ENCODE results near the gene MID1.

The MID1 gene

DNA sequence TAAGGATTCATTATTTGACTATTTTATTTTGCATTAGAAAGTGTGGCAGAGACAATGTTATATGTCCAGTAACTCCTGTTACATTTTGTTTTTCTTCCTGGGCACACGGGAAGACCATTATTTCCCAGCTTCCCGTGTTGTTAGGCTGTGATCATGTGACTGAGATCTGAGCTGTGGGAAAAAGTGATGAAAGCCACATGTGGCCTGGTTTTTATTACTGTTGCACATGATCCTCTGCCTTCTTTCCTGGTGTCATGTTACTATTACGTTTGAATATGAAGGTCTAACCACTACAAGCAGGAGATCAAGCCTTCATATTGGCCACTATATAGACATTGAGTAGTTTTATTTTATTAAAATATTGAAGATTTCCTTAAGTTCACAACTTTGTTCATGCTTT is 28.2 kb upstream of the MID1 start:
- Histone ChIP-seq H3K9me2 (replicated peaks; ENCODE audit: low read depth, low read length) (no peaks in the 10 kb centered on the region), H2AFZ (ENCODE audit: low read length) (no peak overlapping the region), H3K4me2 (ENCODE audit: low read depth, low read length, poor library complexity, severe bottlenecking) (no peak overlapping the region), H3K79me2 (ENCODE audit: insufficient read depth, low read length) (no peaks in the 10 kb centered on the region), H3F3A (ENCODE audit: low read depth) (no peaks in the 10 kb centered on the region), H3K4me1 (ENCODE audit: insufficient read depth, low read length, poor library complexity, severe bottlenecking) (no peaks in the 10 kb centered on the region), H3K36me3 (ENCODE audit: insufficient read depth, low read length) (no peaks in the 10 kb centered on the region), H3K27me3 (ENCODE audit: insufficient read depth, low read length, poor library complexity, severe bottlenecking) (no peaks in the 10 kb centered on the region), H3K4me3 (ENCODE audit: low read length, poor library complexity, severe bottlenecking) (no peak overlapping the region), H4K20me1 (ENCODE audit: insufficient read depth, low read length, poor library complexity, severe bottlenecking) (no peaks in the 10 kb centered on the region), H3K9me3 (ENCODE audit: insufficient read depth, low read depth, low read length) (no peaks in the 10 kb centered on the region), H3K9ac (ENCODE audit: low read depth, low read length, poor library complexity, severe bottlenecking) (no peak overlapping the region)
- TF ChIP-seq EZH2phosphoT487 (IDR thresholded peaks at IDR 0.05; ENCODE audit: borderline replicate concordance) = no peak
- TF ChIP-seq, protein P1, sequence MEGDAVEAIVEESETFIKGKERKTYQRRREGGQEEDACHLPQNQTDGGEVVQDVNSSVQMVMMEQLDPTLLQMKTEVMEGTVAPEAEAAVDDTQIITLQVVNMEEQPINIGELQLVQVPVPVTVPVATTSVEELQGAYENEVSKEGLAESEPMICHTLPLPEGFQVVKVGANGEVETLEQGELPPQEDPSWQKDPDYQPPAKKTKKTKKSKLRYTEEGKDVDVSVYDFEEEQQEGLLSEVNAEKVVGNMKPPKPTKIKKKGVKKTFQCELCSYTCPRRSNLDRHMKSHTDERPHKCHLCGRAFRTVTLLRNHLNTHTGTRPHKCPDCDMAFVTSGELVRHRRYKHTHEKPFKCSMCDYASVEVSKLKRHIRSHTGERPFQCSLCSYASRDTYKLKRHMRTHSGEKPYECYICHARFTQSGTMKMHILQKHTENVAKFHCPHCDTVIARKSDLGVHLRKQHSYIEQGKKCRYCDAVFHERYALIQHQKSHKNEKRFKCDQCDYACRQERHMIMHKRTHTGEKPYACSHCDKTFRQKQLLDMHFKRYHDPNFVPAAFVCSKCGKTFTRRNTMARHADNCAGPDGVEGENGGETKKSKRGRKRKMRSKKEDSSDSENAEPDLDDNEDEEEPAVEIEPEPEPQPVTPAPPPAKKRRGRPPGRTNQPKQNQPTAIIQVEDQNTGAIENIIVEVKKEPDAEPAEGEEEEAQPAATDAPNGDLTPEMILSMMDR (conservative IDR thresholded peaks at IDR 0.05; ENCODE audit: low read length) = no peak

- no peaks in the 10 kb centered on the region for H3K27me3 ChIP-seq (ENCODE audit: insufficient read depth, low read length, poor library complexity, severe bottlenecking)
- no peaks in the 10 kb centered on the region for H4K20me1 ChIP-seq (ENCODE audit: insufficient read depth, low read length, poor library complexity, severe bottlenecking)
- H3F3A ChIP-seq (ENCODE audit: low read depth) = no peaks in the 10 kb centered on the region
- TF ChIP-seq, protein P1 (conservative IDR thresholded peaks at IDR 0.05; ENCODE audit: low read length) = no peak
- TF ChIP-seq EZH2phosphoT487 (IDR thresholded peaks at IDR 0.05; ENCODE audit: borderline replicate concordance) = no peak
- no peak overlapping the region for H2AFZ ChIP-seq (ENCODE audit: low read length)
- no peak overlapping the region for H3K4me2 ChIP-seq (ENCODE audit: low read depth, low read length, poor library complexity, severe bottlenecking)
- no peak overlapping the region for H3K4me3 ChIP-seq (ENCODE audit: low read length, poor library complexity, severe bottlenecking)
- H3K36me3 ChIP-seq (ENCODE audit: insufficient read depth, low read length) = no peaks in the 10 kb centered on the region
- H3K9me3 ChIP-seq (ENCODE audit: insufficient read depth, low read depth, low read length) = no peaks in the 10 kb centered on the region
- no peak overlapping the region for H3K9ac ChIP-seq (ENCODE audit: low read depth, low read length, poor library complexity, severe bottlenecking)
- H3K9me2 ChIP-seq (replicated peaks; ENCODE audit: low read depth, low read length) = no peaks in the 10 kb centered on the region
- H3K4me1 ChIP-seq (ENCODE audit: insufficient read depth, low read length, poor library complexity, severe bottlenecking) = no peaks in the 10 kb centered on the region
- H3K79me2 ChIP-seq (ENCODE audit: insufficient read depth, low read length) = no peaks in the 10 kb centered on the region
These were observed 16.5 kb upstream of the MID1 start for GRCh38 chrX:10636851-10637250.

DNA sequence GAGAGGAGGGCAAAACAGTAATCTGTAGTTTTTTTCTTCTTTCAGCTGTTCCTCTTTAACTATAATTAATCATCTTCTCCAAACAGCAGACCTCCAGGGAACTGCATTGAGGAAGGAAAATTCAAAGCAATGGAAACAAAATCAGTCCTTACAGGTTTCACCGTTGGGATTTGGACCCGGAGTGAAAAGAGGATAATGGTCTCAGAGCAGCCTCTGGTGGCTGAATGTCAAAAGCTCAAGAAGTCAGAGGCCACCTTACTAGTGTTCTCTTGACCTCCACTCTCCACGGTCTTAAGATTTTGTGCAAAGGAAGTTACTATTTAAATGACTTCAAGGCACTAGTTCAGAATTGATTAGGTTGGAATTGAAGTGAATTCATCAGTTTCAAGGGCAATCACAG is 16.0 kb upstream of the MID1 start:
- Histone ChIP-seq H3K79me2 (ENCODE audit: insufficient read depth, low read length) (no peaks in the 10 kb centered on the region), H2AFZ (ENCODE audit: low read length) (no peak overlapping the region), H3K4me3 (ENCODE audit: low read length, poor library complexity, severe bottlenecking) (no peak overlapping the region)

More for the DNA sequence above, 16.0 kb upstream of the MID1 start:
- no peaks in the 10 kb centered on the region for H3K36me3 ChIP-seq (ENCODE audit: insufficient read depth, low read length)
- H3K4me1 ChIP-seq (ENCODE audit: insufficient read depth, low read length, poor library complexity, severe bottlenecking) = no peaks in the 10 kb centered on the region
- H3K27me3 ChIP-seq (ENCODE audit: insufficient read depth, low read length, poor library complexity, severe bottlenecking) = no peaks in the 10 kb centered on the region
- no peaks in the 10 kb centered on the region for H3K9me2 ChIP-seq (replicated peaks; ENCODE audit: low read depth, low read length)
- no peaks in the 10 kb centered on the region for H3F3A ChIP-seq (ENCODE audit: low read depth)
- no peak overlapping the region for H3K9ac ChIP-seq (ENCODE audit: low read depth, low read length, poor library complexity, severe bottlenecking)
- no peaks in the 10 kb centered on the region for H4K20me1 ChIP-seq (ENCODE audit: insufficient read depth, low read length, poor library complexity, severe bottlenecking)
- H3K4me2 ChIP-seq (ENCODE audit: low read depth, low read length, poor library complexity, severe bottlenecking) = no peak overlapping the region
- no peak for TF ChIP-seq EZH2phosphoT487 (IDR thresholded peaks at IDR 0.05; ENCODE audit: borderline replicate concordance)
- TF ChIP-seq, protein P1 (conservative IDR thresholded peaks at IDR 0.05; ENCODE audit: low read length) = no peak
- H3K9me3 ChIP-seq (ENCODE audit: insufficient read depth, low read depth, low read length) = no peaks in the 10 kb centered on the region
